Measurements from ENCODE around the gene TXNL4B. TPM values are rescaled to one million over a fixed set of nuclear protein-coding genes. Genes with fewer than 3 reads are reported as not detected.

The TXNL4B gene
- total RNA-seq, 1 experiment from 2014 or later, result 7.7 TPM

GRCh38 chr16:72066747-72067146 is 26.7 kb downstream of the TXNL4B start:
- TF ChIP-seq SIN3A (IDR thresholded peaks at IDR 0.05; ENCODE audit: borderline replicate concordance, insufficient read depth, low read depth, low read length) (no peak), TCF7L2 (IDR thresholded peaks at IDR 0.05; ENCODE audit: low read depth, low read length) (no peak), REST (IDR thresholded peaks at IDR 0.05; ENCODE audit: insufficient read depth in 1 of 2, low read depth in 2 of 2, low read length in 1 of 2) (no peak), CTCF (IDR thresholded peaks at IDR 0.05) (peak; percentile 73), POLR2AphosphoS5 (IDR thresholded peaks at IDR 0.05; ENCODE audit: low read depth, low read length) (no peak)
- peak; percentile 15 for DNase-seq (ENCODE audit: low read depth, low spot score)
- ATAC-seq, result peak; percentile 68
- no peaks in the 10 kb centered on the region for H3K9me3 ChIP-seq (ENCODE audit: control insufficient read depth, insufficient read depth, low read depth, low read length)
- no peak overlapping the region for H3K4me3 ChIP-seq (ENCODE audit: low read depth in 2 of 2, low read length in 2 of 2)
- ChIA-PET POLR2A (no interaction called here), CTCF (interaction anchor here (0.5 kb wide), 1 partner anchor 993 kb away, joined by 10 read pairs; no protein-coding TSS in a partner anchor)
- intact Hi-C loops (cut with micrococcal nuclease; ENCODE audit: unreplicated experiment) (loop anchor here (5.0 kb wide), 1 partner anchor 36 kb away; no protein-coding TSS in a partner anchor), in situ Hi-C loops (cut with HindIII; ENCODE audit: low pct_unique_long_range_greater_than_20kb, low sequenced_read_pairs) (no loop called here)
- no TSS peak for BruUV-seq (replicated peaks)
- H3K36me3 ChIP-seq (ENCODE audit: control insufficient read depth, insufficient read depth, low read length), result no peaks in the 10 kb centered on the region
- H3K4me1 ChIP-seq (ENCODE audit: control insufficient read depth, insufficient read depth, low read length), result no peaks in the 10 kb centered on the region
- H3K27me3 ChIP-seq (ENCODE audit: control insufficient read depth, insufficient read depth, low read length), result no peaks in the 10 kb centered on the region
- no peak overlapping the region for H3K27ac ChIP-seq (ENCODE audit: low read length)

- ChIA-PET CTCF (interaction anchor here (0.6 kb wide), 1 partner anchor 108 kb away, joined by 11 read pairs; no protein-coding TSS in a partner anchor), POLR2A (no interaction called here)
- Histone ChIP-seq H3K27ac (ENCODE audit: low read length) (no peak overlapping the region), H3K4me1 (ENCODE audit: control insufficient read depth, insufficient read depth, low read length) (no peaks in the 10 kb centered on the region), H3K4me3 (ENCODE audit: low read depth in 2 of 2, low read length in 2 of 2) (no peak overlapping the region), H3K36me3 (ENCODE audit: control insufficient read depth, insufficient read depth, low read length) (no peaks in the 10 kb centered on the region), H3K27me3 (ENCODE audit: control insufficient read depth, insufficient read depth, low read length) (no peaks in the 10 kb centered on the region), H3K9me3 (ENCODE audit: control insufficient read depth, insufficient read depth, low read depth, low read length) (no peaks in the 10 kb centered on the region)
- TF ChIP-seq CTCF (IDR thresholded peaks at IDR 0.05), result no peak
- TF ChIP-seq POLR2AphosphoS5 (IDR thresholded peaks at IDR 0.05; ENCODE audit: low read depth, low read length), result no peak
- TF ChIP-seq REST (IDR thresholded peaks at IDR 0.05; ENCODE audit: insufficient read depth in 1 of 2, low read depth in 2 of 2, low read length in 1 of 2), result no peak
- TF ChIP-seq SIN3A (IDR thresholded peaks at IDR 0.05; ENCODE audit: borderline replicate concordance, insufficient read depth, low read depth, low read length), result no peak
- no peak for TF ChIP-seq TCF7L2 (IDR thresholded peaks at IDR 0.05; ENCODE audit: low read depth, low read length)
- BruUV-seq (replicated peaks), result no TSS peak
- intact Hi-C loops (cut with micrococcal nuclease; ENCODE audit: unreplicated experiment), result no loop called here
- in situ Hi-C loops (cut with HindIII; ENCODE audit: low pct_unique_long_range_greater_than_20kb, low sequenced_read_pairs), result no loop called here
- DNase-seq (ENCODE audit: low read depth, low spot score), result no peak
- no peak for ATAC-seq
These were observed 29.0 kb downstream of the TXNL4B start for GRCh38 chr16:72064361-72064894.

Measured in Panc1 (cell line).